GM19099 (cell line): ENCODE results near the gene ASPHD1.

ENCODE experiments used
- POLR2A ChIP-seq: IDR thresholded peaks from 3 replicates; pipeline ENCODE4 v1.6.1; 2011; ENCODE audit warnings: low read depth; ENCODE audit not compliant: insufficient read length; ENCODE audit errors: extremely low read depth

ASPHD1 gene

GRCh38 chr16:29871822-29872546 lies 28.3 kb upstream of the ASPHD1 start:
- no peak for TF ChIP-seq POLR2A

GRCh38 chr16:29873319-29873718 lies 27.0 kb upstream of the ASPHD1 start:
- no peak for TF ChIP-seq POLR2A

GRCh38 chr16:29875206-29875605 lies 25.1 kb upstream of the ASPHD1 start:
- TF ChIP-seq POLR2A, result no peak

- no peak for TF ChIP-seq POLR2A
Measured at GRCh38 chr16:29876217-29876593, 24.1 kb upstream of the ASPHD1 start.

- TF ChIP-seq POLR2A, result no peak
Measured at GRCh38 chr16:29876594-29877249, 23.6 kb upstream of the ASPHD1 start.

- no peak for TF ChIP-seq POLR2A
Measured at GRCh38 chr16:29877266-29877961, 22.9 kb upstream of the ASPHD1 start.

GRCh38 chr16:29878172-29878571 lies 22.1 kb upstream of the ASPHD1 start:
- TF ChIP-seq POLR2A, result no peak

GRCh38 chr16:29881050-29881449 lies 19.2 kb upstream of the ASPHD1 start:
- TF ChIP-seq POLR2A, result no peak

- no peak for TF ChIP-seq POLR2A
Measured at GRCh38 chr16:29883987-29884386, 16.3 kb upstream of the ASPHD1 start.

- no peak for TF ChIP-seq POLR2A
Measured at GRCh38 chr16:29891525-29892457, 8.5 kb upstream of the ASPHD1 start.

GRCh38 chr16:29892458-29892813 lies 7.9 kb upstream of the ASPHD1 start:
- TF ChIP-seq POLR2A, result no peak

- no peak for TF ChIP-seq POLR2A
Measured at GRCh38 chr16:29893553-29893952, 6.7 kb upstream of the ASPHD1 start.

GRCh38 chr16:29894352-29894751 lies 5.9 kb upstream of the ASPHD1 start:
- no peak for TF ChIP-seq POLR2A

- TF ChIP-seq POLR2A, result no peak
Measured at GRCh38 chr16:29896841-29897240, 3.4 kb upstream of the ASPHD1 start.

GRCh38 chr16:29897333-29897732 lies 3.0 kb upstream of the ASPHD1 start:
- no peak for TF ChIP-seq POLR2A
